Right cardiac atrium (tissue), 5 donors: Measurements from ENCODE around the gene TBC1D22A. TPM values are rescaled to one million over a fixed set of nuclear protein-coding genes. Genes with fewer than 3 reads are reported as not detected.
A peak's percentile ranks its signal among the peaks of the same experiment; 100 is the strongest.

Source experiments
- ATAC-seq, 2 donors: fragments of 200-7000 bp; cut with Tn5 transposase; one replicate each; pipeline versions ENCODE4 v1.8.0 to v1.9.1; 2020; ENCODE audit warnings: moderate library complexity in 2 of 2, mild to moderate bottlenecking in 1 of 2
- DNase-seq, 3 donors: peaks; one replicate each; pipeline ENCODE4 v3.0.0-alpha.2; 2020
- H3K27ac ChIP-seq: one replicate; pipeline ENCODE4 v1.5.1; 2013; ENCODE audit warnings: mild to moderate bottlenecking, low read length, control low read depth, moderate library complexity
- H3K27me3 ChIP-seq: one replicate; pipeline ENCODE4 v1.6.1; 2013; ENCODE audit not compliant: control insufficient read depth, insufficient read depth
- H3K4me1 ChIP-seq: one replicate; pipeline ENCODE4 v1.6.1; 2013; ENCODE audit warnings: low read length; ENCODE audit not compliant: control insufficient read depth, insufficient read depth
- H3K4me3 ChIP-seq: one replicate; pipeline ENCODE4 v1.5.1; 2013; ENCODE audit warnings: low read length, control low read depth
- H3K9me3 ChIP-seq: one replicate; pipeline ENCODE4 v1.6.1; 2013; ENCODE audit warnings: low read length; ENCODE audit not compliant: control insufficient read depth
- WGBS: extraction: QIAGEN DNeasy Blood & Tissue Kit; methylation state at CpG from one replicate; pipeline ENCODE4 v1.1.7; 2013; 5-methylcytosine and 5-hydroxymethylcytosine counted together
- intact Hi-C, 4 donors: fragments of 100-400 bp; cut with DNase I; formaldehyde crosslinking; loops; one replicate each; pipeline versions ENCODE4 v1.11.0 to v1.14.0; 2022 to 2023
- polyA plus RNA-seq: library from polyadenylated mRNA; stranded (reverse); fragments of 200-250 nt; gene quantifications from one replicate; pipeline ENCODE4 v1.2.3, GENCODE V29; 2013
- total RNA-seq, 4 donors: library from RNA; stranded (reverse); fragmentation: NEBNext Ultra II Directional; extraction: Animal tissue kit (Norgen Biotek cat#: 25700); gene quantifications; one replicate each; pipeline ENCODE4 v1.2.1, GENCODE V29; 2021
- donor health status: healthy with polysubstance abuse.
- donor health status: DM: no; HTN: yes; CAD: no.
- donor health status: DM: no; HTN: no; CAD: no.
- donor health status: DM: no; HTN: yes; CAD: no; lungs with severe emphysema.
- donor health status: DM: yes; HTN: yes; CAD: no.

TBC1D22A gene
- total and polyA plus RNA-seq, 5 donors: 12.0 to 17.3 (median 15.7) TPM

- no peaks in the 10 kb centered on the region for H3K27me3 ChIP-seq
- ATAC-seq (peak; percentile 82 to 85), DNase-seq (peak; percentile 84 to 96 (median 90))
- intact Hi-C loops: loop anchor here in 1 of 4 donors (10.0 kb wide), 1 partner anchor 163 kb away; no protein-coding TSS in a partner anchor
- H3K9me3 ChIP-seq: no peaks in the 10 kb centered on the region
- peak within 1 kb of the TSS; percentile 98 for H3K4me3 ChIP-seq
- H3K27ac ChIP-seq: peak within 1 kb of the TSS; percentile 97
- peaks cover 21% of the 10 kb centered on the region for H3K4me1 ChIP-seq
- under 1% methylated on average over 96 of the region's 99 CpGs for WGBS
Observed at GRCh38 chr22:46737976-46738646, 24.3 kb upstream of the TBC1D22A start, which contains the start of gene CERK. TSS of gene CERK (minus strand) at chr22:46738252. CDS start at chr22:46738148, 104 bp downstream.

GRCh38 chr22:46738647-46739093 is 23.8 kb upstream of the TBC1D22A start:
- Histone ChIP-seq H3K9me3 (no peaks in the 10 kb centered on the region), H3K4me1 (peaks cover 21% of the 10 kb centered on the region), H3K4me3 (peak overlapping the region; percentile 98), H3K27ac (peak overlapping the region; percentile 96), H3K27me3 (no peaks in the 10 kb centered on the region)
- 9% methylated on average over 20 of the region's 20 CpGs for WGBS
- intact Hi-C loops: loop anchor here in 1 of 4 donors (10.0 kb wide), 1 partner anchor 164 kb away; no protein-coding TSS in a partner anchor
- ATAC-seq (peak; percentile 3 to 15), DNase-seq (peak in 1 of 3 donors; percentile 72)

GRCh38 chr22:46739094-46739870 is 23.2 kb upstream of the TBC1D22A start:
- Histone ChIP-seq H3K9me3 (no peaks in the 10 kb centered on the region), H3K4me3 (peak overlapping the region; percentile 98), H3K4me1 (peaks cover 21% of the 10 kb centered on the region), H3K27ac (peak overlapping the region; percentile 96), H3K27me3 (no peaks in the 10 kb centered on the region)
- WGBS: 61% methylated on average over 20 of the region's 20 CpGs
- ATAC-seq (peak; percentile 5 to 41), DNase-seq (peak in 2 of 3 donors; percentile 42 to 76)
- intact Hi-C loops: loop anchor here in 1 of 4 donors (10.0 kb wide), 1 partner anchor 164 kb away; no protein-coding TSS in a partner anchor

GRCh38 chr22:46740910-46741780 is 21.3 kb upstream of the TBC1D22A start:
- ATAC-seq (peak; percentile 1 to 21), DNase-seq (no peak)
- 78% methylated on average over 14 of the region's 14 CpGs for WGBS
- no peak overlapping the region for H3K4me3 ChIP-seq
- intact Hi-C loops: no loop called here
- peak overlapping the region; percentile 44 for H3K27ac ChIP-seq
- no peaks in the 10 kb centered on the region for H3K9me3 ChIP-seq
- peaks cover 8% of the 10 kb centered on the region for H3K4me1 ChIP-seq
- no peaks in the 10 kb centered on the region for H3K27me3 ChIP-seq

- intact Hi-C loops: no loop called here
- H3K27ac ChIP-seq: peak overlapping the region; percentile 44
- WGBS: 70% methylated on average over 6 of the region's 6 CpGs
Observed at GRCh38 chr22:46741974-46742519, 20.4 kb upstream of the TBC1D22A start.

GRCh38 chr22:46742576-46743221 is 19.8 kb upstream of the TBC1D22A start:
- no peak overlapping the region for H3K27ac ChIP-seq
- no peaks in the 10 kb centered on the region for H3K27me3 ChIP-seq
- H3K4me1 ChIP-seq: peaks cover 3% of the 10 kb centered on the region
- DNase-seq (peak in 2 of 3 donors; percentile 5 to 6), ATAC-seq (no peak)
- H3K9me3 ChIP-seq: no peaks in the 10 kb centered on the region
- WGBS: 79% methylated on average over 6 of the region's 6 CpGs
- intact Hi-C loops: no loop called here
- H3K4me3 ChIP-seq: no peak overlapping the region

More at GRCh38 chr22:46741974-46742519, 20.4 kb upstream of the TBC1D22A start:
- Histone ChIP-seq H3K4me3 (no peak overlapping the region), H3K27me3 (no peaks in the 10 kb centered on the region), H3K4me1 (peaks cover 3% of the 10 kb centered on the region), H3K9me3 (no peaks in the 10 kb centered on the region)
- no peak for DNase-seq
- no peak for ATAC-seq

- ATAC-seq (no peak), DNase-seq (no peak)
- WGBS: 89% methylated on average over 6 of the region's 6 CpGs
- intact Hi-C loops: no loop called here
- no peak overlapping the region for H3K27ac ChIP-seq
- no peaks in the 10 kb centered on the region for H3K9me3 ChIP-seq
- no peaks in the 10 kb centered on the region for H3K27me3 ChIP-seq
- no peaks in the 10 kb centered on the region for H3K4me1 ChIP-seq
- no peak overlapping the region for H3K4me3 ChIP-seq
Observed at GRCh38 chr22:46744581-46744980, 17.9 kb upstream of the TBC1D22A start.

GRCh38 chr22:46746192-46746591 is 16.3 kb upstream of the TBC1D22A start:
- DNase-seq: no peak
- Histone ChIP-seq H3K27ac (no peak overlapping the region), H3K27me3 (no peaks in the 10 kb centered on the region), H3K4me3 (no peak overlapping the region), H3K9me3 (no peaks in the 10 kb centered on the region), H3K4me1 (peaks cover 5% of the 10 kb centered on the region)
- intact Hi-C loops: no loop called here
- 70% methylated on average over 5 of the region's 5 CpGs for WGBS
- no peak for ATAC-seq

- Histone ChIP-seq H3K4me1 (peaks cover 5% of the 10 kb centered on the region), H3K4me3 (no peak overlapping the region), H3K27me3 (no peaks in the 10 kb centered on the region), H3K9me3 (no peaks in the 10 kb centered on the region), H3K27ac (no peak overlapping the region)
- ATAC-seq (no peak), DNase-seq (peak in 2 of 3 donors; percentile 5 to 12)
- 81% methylated on average over 11 of the region's 11 CpGs for WGBS
- intact Hi-C loops: no loop called here
Observed at GRCh38 chr22:46746620-46747019, 15.8 kb upstream of the TBC1D22A start.

- 76% methylated on average over 8 of the region's 8 CpGs for WGBS
- Histone ChIP-seq H3K9me3 (no peaks in the 10 kb centered on the region), H3K4me1 (peaks cover 5% of the 10 kb centered on the region), H3K27ac (no peak overlapping the region), H3K4me3 (no peak overlapping the region), H3K27me3 (no peaks in the 10 kb centered on the region)
- intact Hi-C loops: no loop called here
- ATAC-seq (no peak), DNase-seq (peak in 2 of 3 donors; percentile 15 to 17)
Observed at GRCh38 chr22:46747646-46748045, 14.8 kb upstream of the TBC1D22A start.
